Fibroblast of upper back skin (primary cell): ENCODE data around the gene PUSL1.

Experiments
- DNase-seq: peaks from one replicate; pipeline ENCODE4 v3.0.0-alpha.2; 2013

PUSL1 gene, protein sequence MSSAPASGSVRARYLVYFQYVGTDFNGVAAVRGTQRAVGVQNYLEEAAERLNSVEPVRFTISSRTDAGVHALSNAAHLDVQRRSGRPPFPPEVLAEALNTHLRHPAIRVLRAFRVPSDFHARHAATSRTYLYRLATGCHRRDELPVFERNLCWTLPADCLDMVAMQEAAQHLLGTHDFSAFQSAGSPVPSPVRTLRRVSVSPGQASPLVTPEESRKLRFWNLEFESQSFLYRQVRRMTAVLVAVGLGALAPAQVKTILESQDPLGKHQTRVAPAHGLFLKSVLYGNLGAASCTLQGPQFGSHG

DNA sequence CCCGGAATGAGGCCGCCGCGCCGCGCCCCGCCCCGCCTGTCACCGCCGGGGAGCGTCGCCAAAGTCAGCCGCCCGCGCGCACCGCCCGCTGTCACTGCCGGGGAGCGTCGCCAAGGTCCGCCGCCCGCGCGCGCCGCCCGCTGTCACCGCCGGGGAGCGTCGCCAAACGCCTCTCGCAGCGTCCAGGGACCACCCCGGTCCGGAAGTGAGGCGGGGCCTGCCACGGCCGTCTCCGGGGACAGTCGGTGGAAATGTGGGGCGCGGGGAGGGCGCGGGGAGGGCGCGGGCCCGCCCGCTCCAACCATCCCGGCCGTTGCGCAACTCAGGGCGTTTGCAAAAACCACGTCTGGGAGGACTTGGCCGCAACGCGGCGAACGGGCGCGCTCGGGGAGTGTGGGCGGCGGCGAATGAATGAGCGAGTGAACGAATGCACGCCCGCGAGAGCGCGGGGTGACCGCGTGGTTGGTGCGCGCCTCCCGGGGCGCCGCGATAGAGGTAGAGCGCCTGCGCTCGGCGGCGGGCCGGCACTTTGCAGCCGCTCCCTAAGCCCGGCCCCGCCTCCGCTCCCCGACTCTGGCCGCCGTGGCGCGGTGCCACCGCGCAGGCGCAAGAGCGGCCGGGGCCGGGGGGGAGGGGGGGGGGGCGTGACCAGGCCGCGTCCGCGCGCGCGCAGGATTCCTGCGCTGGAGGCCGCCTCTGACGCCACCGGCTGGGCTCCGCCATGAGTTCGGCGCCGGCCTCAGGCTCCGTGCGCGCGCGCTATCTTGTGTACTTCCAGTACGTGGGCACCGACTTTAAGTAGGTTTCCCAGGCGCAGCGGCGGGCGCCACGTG lies at the start of gene PUSL1, which contains the start of gene ACAP3:
Gene PUSL1, plus strand, starts transcription at position 675 of the 833 bp plus-strand sequence. Its CDS starts 47 bp downstream, at position 722.
Gene ACAP3, minus strand, starts transcription at position 8 of the 833 bp plus-strand sequence. CDS start 115 bp downstream, outside the sequence.
- DNase-seq: peak; percentile 90

GRCh38 chr1:1259119-1259488 lies 49.3 kb upstream of the PUSL1 start:
- DNase-seq: no peak

- no peak for DNase-seq
These were observed 48.9 kb upstream of the PUSL1 start for GRCh38 chr1:1259540-1259939.

DNA sequence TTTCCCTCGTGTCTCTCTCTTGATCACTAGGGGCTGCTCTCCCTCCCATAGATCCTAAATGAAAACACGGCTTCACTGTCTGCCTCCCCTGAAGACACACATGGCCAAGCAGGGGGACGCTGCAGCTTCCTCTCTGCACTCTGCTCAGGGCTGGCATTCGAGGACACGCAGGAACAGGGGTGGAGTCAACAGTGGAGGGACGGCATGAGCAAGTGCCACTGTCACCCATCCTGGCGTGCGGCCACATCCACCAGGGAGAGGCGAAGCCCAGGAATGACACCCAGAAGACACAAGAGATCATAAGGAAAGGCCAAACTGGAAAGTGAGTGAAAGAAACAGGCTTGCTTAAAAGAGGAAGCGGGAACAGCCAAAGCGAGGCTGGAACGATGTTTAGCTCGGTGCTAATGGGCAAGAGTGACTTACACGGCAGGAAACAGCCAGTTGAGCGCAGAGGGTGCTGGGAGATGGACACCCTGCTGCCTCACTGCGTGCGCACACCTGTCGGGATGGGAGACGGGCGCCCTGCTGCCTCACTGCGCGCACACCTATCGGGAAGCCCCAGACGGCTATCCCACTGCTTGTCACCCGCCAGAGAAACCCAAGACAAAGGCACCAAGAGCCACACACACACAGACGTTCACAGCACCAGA lies 48.3 kb upstream of the PUSL1 start:
- DNase-seq: no peak

DNA sequence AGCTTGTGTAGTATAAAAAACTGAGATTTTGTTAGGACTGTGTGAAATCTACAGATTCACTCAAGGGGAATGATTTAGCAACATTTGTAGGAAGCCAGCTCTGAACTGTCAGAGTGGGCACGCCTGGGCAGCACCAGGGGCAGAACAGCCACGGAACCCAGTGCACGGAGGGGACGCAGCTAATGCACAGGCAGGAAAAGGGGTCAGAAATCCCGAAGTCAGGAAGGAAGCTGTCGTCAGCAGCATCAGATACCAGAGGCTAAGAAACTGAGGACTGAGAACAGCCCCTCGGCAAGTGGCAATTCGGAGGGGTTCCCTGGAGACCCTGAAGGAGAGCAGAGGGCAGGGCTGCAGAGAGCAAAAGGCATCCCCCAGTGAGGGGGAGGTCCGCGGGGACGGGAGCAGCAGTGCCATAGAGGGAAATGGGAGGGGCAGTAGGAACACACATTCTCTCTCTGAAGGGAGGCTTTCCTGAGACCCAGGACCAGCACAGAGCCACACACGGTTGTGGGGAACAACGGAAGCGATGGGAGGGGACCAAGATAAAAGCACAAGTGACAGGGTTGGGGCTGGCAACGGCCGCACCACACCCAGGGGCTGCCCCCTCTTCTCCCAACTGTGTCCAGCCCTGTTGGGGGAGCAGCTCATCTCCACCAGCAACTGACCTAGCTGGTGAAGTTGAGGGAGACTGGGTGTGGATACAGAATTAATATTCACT lies 47.4 kb upstream of the PUSL1 start:
- no peak for DNase-seq

- DNase-seq: no peak
These were observed 46.3 kb upstream of the PUSL1 start for GRCh38 chr1:1262071-1262470.

DNA sequence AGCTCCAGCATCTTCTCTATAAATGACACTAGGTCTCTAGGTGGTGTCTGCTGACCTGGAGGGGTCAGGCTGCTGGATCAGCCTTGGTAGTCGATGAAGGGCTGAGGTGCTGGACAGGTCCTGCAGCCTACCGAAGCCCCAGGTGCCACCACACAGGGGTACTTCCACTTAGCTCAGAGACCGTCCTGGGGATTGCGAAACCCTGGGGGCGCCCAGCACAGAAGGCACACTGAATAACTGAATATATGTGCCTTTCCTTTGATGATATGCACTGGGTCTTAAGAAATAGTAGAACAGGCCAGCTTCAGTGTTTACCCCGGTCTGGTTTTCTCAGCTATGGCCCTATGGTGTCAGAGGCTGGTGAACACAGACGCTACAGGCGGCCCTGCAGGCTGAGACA lies 45.6 kb upstream of the PUSL1 start:
- DNase-seq: no peak

DNA sequence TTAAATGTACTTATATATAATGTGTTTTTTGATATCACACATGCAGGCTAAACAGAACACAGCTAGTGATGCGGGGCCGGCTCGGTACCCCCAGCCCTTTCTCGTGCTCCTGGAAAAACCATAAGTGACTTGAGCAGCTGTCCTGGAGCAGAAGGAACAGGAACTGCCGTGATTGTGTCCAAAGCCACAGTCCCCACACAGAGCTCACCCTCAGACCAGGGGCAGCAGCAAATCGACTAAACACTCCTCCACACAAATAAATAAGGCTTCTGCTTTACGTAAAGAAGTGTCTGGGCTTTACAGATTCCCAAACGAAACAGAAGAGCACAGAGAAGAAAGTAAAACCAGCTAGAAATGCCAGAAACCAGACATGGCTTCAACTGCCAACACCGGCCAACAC lies 44.4 kb upstream of the PUSL1 start:
- DNase-seq: no peak

GRCh38 chr1:1264868-1265272 lies 43.5 kb upstream of the PUSL1 start:
- DNase-seq: peak; percentile 99

GRCh38 chr1:1267488-1268283 lies 40.7 kb upstream of the PUSL1 start:
- no peak for DNase-seq

DNA sequence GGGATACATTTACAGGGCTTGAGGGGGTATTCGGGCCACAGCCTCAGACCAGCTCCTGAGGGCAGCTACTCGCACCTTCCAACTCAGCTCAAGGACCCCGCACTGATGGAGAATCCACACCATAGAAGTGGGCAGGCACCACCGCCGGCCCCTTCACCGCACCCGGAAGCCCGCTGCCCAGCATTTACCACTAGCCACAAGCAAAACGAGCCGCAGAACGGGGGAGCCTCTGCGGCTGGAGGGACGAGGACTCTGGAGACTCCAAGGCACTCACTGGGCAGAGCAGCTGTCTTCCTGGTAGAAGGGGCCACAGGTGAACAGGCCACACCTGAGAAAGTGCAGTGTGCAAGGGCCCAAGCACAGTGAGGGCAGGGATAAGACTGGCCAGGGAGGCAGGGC lies 40.1 kb upstream of the PUSL1 start:
- no peak for DNase-seq

DNA sequence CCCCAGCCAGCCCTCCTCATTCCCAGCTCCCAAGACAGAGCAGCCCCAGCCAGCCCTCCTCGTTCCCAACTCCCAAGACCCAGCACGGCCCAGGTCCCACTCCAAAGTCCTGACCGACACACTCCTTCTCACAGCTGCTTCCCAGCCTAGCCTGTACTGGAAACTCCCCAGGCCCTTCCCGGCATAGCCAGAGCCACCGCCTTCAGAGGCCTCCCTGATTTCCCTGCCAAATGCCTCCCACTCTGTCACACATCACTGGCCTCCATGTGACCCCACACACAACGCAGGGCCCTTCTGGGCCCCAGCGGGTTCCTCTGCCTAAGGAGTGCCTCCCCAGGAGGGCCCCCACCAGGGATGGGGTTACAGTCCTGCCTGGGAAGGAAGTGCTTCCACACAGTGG lies 37.6 kb upstream of the PUSL1 start:
- DNase-seq: no peak

GRCh38 chr1:1272341-1273208 lies 35.8 kb upstream of the PUSL1 start:
- no peak for DNase-seq

DNA sequence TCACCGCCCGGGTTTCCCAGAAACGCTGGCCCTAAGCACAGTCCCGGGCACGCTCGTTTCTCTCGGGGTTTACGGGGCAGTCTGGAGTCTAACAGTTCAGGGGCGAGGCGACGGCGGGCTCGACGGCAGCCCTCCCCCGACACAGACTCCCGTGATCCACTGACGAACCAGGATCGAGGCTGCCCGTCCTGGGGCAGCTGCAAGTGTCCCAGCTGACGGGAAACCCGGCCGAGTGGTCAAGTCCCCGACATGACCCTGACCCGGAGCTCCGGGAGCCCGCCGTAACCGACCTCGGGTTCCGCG lies 35.2 kb upstream of the PUSL1 start:
- no peak for DNase-seq

DNA sequence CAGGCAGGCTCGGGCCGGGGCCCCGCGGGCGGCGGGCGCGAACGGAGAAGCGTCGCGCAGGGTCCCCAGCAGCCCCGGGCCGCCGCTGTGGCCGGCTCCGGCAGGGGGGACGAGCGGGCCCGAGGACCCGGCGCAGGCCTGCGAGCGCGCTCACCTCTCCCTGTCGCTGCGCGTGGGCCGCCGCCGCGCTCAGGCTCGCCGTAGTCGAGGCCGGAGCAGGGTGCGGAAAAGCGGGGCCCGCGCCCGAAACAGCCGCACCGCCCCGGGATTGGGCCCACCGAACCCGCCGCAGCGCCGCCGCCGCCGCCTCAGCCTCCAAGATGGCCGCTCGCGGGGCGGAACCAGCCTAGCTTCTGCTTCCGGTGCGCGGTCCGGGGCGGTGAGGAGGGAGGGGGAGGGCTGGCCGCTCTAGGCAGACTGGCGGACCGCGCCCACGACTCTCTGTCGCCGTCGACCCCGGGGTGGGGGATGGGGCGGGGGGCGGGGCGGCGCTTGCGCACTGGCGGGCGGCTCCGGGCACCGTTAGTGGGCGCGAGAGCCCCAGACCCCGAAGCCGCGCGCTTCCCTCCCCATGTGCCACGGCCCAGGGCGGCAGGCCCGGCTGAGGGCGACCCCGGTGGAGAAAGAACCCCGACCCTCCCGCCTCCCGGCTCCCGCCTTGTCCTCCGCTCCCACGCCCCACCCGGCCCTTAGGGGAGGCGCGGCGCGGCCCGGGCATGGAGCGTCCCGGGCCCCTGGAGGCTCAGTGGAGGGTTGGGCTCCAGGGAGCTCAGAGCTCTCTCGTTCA lies 34.7 kb upstream of the PUSL1 start, which contains the start of gene UBE2J2:
Gene UBE2J2, minus strand, starts transcription at position 343 of the 787 bp plus-strand sequence. CDS start 5,862 bp downstream, outside the sequence.
- peak; percentile 88 for DNase-seq

GRCh38 chr1:1274299-1274930 lies 34.0 kb upstream of the PUSL1 start:
- no peak for DNase-seq

- no peak for DNase-seq
These were observed 33.4 kb upstream of the PUSL1 start for GRCh38 chr1:1274931-1275431.

DNA sequence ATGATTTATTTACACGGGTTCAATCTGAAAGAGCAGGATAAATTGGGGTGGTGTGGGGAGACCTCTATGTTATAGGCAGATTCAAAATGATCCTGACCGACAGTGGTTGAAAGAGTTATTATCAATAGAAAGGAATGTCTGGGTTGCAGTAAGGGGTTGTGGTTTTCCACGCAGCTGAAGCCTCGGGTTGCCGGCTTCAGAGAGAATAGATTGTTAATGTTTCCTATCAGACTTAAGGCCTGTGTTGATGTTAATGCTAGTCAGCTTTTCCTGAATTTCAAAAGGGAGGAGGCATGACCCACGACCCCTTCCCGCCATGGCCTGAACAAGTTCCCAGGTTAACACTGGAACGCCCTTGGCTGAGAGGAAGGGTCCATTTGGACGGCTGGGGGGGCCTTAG lies 32.6 kb upstream of the PUSL1 start:
- peak; percentile 33 for DNase-seq

DNA sequence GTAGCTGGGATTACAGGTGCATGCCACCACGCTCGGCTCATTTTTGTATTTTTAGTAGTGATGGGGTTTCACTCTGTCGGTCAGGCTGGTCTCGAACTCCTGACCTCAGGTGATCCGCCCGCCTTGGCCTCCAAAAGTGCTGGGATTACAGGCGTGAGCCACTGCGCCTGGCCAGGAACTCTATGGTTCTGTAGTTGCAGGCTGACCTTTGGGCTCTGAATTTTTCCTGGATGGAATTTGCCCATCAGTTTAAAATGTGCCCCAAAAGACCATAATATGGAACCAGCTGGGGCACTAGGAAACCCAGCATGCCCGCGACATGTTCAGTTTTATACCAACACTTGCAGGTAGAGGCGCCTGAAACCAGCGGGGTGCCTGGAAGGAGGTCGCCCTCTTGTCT lies 29.8 kb upstream of the PUSL1 start:
- DNase-seq: no peak

- DNase-seq: no peak
These were observed 29.4 kb upstream of the PUSL1 start for GRCh38 chr1:1279028-1279427.
